Activated CD4-positive, alpha-beta T cell treated with anti-CD3 and anti-CD28 coated beads, Interleukin-2, amount 10 ng/mL, durations not matched to agents 7 days and 5 days (primary cell): Measurements from ENCODE around the gene RNU5B-1. TPM values are rescaled to one million over a fixed set of nuclear protein-coding genes. Genes with fewer than 3 reads are reported as not detected.

Experiments
- CTCF ChIA-PET: fragments of 350-600 bp; sonication (Branson Sonifier 250); formaldehyde crosslinking; loops from one replicate; lab custom pipeline; 2021; ENCODE audit warnings: antibody characterized with exemption; lab: Charles Lee
- POLR2A ChIA-PET: fragments of 350-600 bp; sonication (Branson Sonifier 250); formaldehyde crosslinking; loops from one replicate; lab custom pipeline; 2021; ENCODE audit warnings: antibody characterized with exemption; lab: Charles Lee
- DNase-seq: peaks from one replicate; pipeline ENCODE4 v3.0.0-alpha.2; 2020
- H3K27ac Mint-ChIP-seq: one replicate; pipeline ENCODE4 v1.8.0; 2021; ENCODE audit warnings: mild to moderate bottlenecking, moderate library complexity, mixed read lengths
- H3K27me3 Mint-ChIP-seq: one replicate; pipeline ENCODE4 v1.8.0; 2021; ENCODE audit warnings: mixed read lengths
- H3K36me3 Mint-ChIP-seq: one replicate; pipeline ENCODE4 v1.8.0; 2021; ENCODE audit warnings: low read depth, mixed read lengths
- H3K4me1 Mint-ChIP-seq: one replicate; pipeline ENCODE4 v1.8.0; 2021; ENCODE audit warnings: mixed read lengths
- H3K4me3 Mint-ChIP-seq: one replicate; pipeline ENCODE4 v1.8.0; 2021; ENCODE audit warnings: mild to moderate bottlenecking, moderate library complexity, mixed read lengths
- H3K9me3 Mint-ChIP-seq: one replicate; pipeline ENCODE4 v1.8.0; 2021; ENCODE audit warnings: mixed read lengths
- total RNA-seq, 2 experiments: library from RNA; stranded (reverse); gene quantifications; one replicate each; pipeline ENCODE4 v1.2.3, GENCODE V29; 2021

The RNU5B-1 gene
- total RNA-seq, 2 experiments from 2014 or later = 14.4 to 36.1 TPM

- Mint-ChIP-seq H3K4me1 (no peaks in the 10 kb centered on the region), H3K36me3 (no peaks in the 10 kb centered on the region), H3K9me3 (no peaks in the 10 kb centered on the region), H3K27me3 (peaks cover 4% of the 10 kb centered on the region), H3K27ac (no peak overlapping the region), H3K4me3 (no peak overlapping the region)
- CTCF ChIA-PET = interaction anchor here (0.7 to 1.4 kb wide), 3 partner anchors 20 to 132 kb away, joined by 3 to 4 read pairs (median 3); no protein-coding TSS in a partner anchor
- POLR2A ChIA-PET = no interaction called here
- no peak for DNase-seq
These were observed 8.0 kb downstream of the RNU5B-1 start for GRCh38 chr15:65312400-65312916.

GRCh38 chr15:65318870-65319356, 14.4 kb downstream of the RNU5B-1 start:
- Mint-ChIP-seq H3K4me1 (no peaks in the 10 kb centered on the region), H3K36me3 (no peaks in the 10 kb centered on the region), H3K27ac (no peak overlapping the region), H3K9me3 (no peaks in the 10 kb centered on the region), H3K4me3 (no peak overlapping the region), H3K27me3 (peaks cover 13% of the 10 kb centered on the region)
- DNase-seq = peak; percentile 79
- CTCF ChIA-PET = interaction anchor here (0.7 to 3.1 kb wide), 12 partner anchors 8 to 101 kb away, joined by 3 to 19 read pairs (median 4); no protein-coding TSS in a partner anchor
- POLR2A ChIA-PET = no interaction called here

DNA sequence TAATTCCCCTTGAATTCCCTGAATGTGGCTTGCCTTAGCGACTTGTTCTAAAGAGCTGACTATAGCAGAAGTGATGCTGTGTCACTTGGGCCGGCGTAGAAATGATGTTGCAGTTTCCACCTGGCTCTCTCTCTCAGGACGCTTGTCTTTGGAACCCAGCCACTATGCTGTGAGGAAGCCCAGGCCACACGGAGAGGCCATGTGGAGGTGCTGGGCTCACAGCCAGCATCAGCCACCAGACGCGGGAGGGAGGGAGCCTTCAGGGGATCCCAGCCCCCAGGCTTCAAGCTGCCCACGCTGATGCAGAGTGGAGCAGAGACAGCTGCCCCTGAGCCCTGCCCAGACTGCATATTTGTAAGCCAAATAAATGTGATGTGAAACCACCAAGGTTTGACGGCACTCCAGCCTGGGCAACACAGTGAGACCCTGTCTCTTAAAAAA, 18.6 kb downstream of the RNU5B-1 start:
- no peaks in the 10 kb centered on the region for H3K9me3 Mint-ChIP-seq
- ChIA-PET CTCF (interaction anchor here (0.5 to 4.1 kb wide), 3 partner anchors 59 to 195 kb away, joined by 3 to 16 read pairs (median 4); no protein-coding TSS in a partner anchor), POLR2A (interaction anchor here (1.1 kb wide), 1 partner anchor 19 kb away, joined by 4 read pairs; the partner anchor contains the start of gene RNU5B-1)
- H3K4me1 Mint-ChIP-seq = no peaks in the 10 kb centered on the region
- no peak for DNase-seq
- peaks cover 18% of the 10 kb centered on the region for H3K27me3 Mint-ChIP-seq
- H3K27ac Mint-ChIP-seq = no peak overlapping the region
- H3K36me3 Mint-ChIP-seq = no peaks in the 10 kb centered on the region
- no peak overlapping the region for H3K4me3 Mint-ChIP-seq

DNA sequence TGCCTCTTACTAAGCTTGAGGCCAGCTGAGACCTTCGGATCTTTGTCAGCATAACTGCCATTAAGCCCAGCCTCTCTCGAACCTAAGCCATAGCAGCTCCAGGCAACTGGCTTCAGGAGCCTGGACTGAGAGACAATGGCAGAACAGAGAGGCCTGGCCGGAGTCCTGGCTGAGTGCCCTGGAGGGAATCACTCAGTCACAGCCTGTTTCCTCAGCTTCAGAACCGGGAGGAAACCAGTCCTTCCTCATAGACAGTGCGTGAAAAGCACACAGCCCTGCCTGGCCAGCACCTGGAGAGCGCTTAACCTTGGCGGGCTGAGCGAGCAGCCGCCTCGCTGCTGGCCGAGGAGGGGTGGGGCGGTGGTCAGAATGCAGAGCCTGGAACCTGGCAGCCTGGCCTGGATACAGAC, 21.6 kb downstream of the RNU5B-1 start:
- Mint-ChIP-seq H3K4me1 (no peaks in the 10 kb centered on the region), H3K4me3 (no peak overlapping the region), H3K9me3 (no peaks in the 10 kb centered on the region), H3K27me3 (peaks cover 10% of the 10 kb centered on the region), H3K27ac (no peak overlapping the region), H3K36me3 (no peaks in the 10 kb centered on the region)
- CTCF ChIA-PET = interaction anchor here (1.5 kb wide), 1 partner anchor 59 kb away, joined by 5 read pairs; no protein-coding TSS in a partner anchor
- no peak for DNase-seq
- POLR2A ChIA-PET = no interaction called here

DNA sequence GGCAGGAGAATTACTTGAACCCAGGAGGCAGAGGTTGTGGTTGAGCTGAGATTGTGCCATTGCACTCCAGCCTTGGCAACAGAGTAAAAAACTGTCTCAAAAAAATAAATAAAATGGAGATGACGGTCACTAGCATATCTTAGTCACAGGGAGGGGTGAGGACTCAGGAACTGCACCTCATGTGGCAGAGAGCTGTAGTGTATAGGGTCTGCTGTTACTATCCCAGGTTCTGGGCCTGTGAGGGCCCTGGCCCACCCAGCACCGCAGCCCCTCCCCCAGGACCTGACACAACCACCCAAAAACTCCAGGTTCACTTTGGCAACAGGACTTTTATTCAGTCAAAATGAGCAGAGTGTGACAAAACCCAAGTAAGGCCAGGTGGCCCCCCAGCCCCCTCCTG, 22.3 kb downstream of the RNU5B-1 start:
- Mint-ChIP-seq H3K27ac (no peak overlapping the region), H3K27me3 (peaks cover 5% of the 10 kb centered on the region), H3K9me3 (no peaks in the 10 kb centered on the region), H3K4me3 (no peak overlapping the region), H3K4me1 (no peaks in the 10 kb centered on the region), H3K36me3 (no peaks in the 10 kb centered on the region)
- CTCF ChIA-PET = interaction anchor here (0.7 to 1.0 kb wide), 3 partner anchors 8 to 41 kb away, joined by 3 read pairs; no protein-coding TSS in a partner anchor
- DNase-seq = no peak
- POLR2A ChIA-PET = no interaction called here

DNA sequence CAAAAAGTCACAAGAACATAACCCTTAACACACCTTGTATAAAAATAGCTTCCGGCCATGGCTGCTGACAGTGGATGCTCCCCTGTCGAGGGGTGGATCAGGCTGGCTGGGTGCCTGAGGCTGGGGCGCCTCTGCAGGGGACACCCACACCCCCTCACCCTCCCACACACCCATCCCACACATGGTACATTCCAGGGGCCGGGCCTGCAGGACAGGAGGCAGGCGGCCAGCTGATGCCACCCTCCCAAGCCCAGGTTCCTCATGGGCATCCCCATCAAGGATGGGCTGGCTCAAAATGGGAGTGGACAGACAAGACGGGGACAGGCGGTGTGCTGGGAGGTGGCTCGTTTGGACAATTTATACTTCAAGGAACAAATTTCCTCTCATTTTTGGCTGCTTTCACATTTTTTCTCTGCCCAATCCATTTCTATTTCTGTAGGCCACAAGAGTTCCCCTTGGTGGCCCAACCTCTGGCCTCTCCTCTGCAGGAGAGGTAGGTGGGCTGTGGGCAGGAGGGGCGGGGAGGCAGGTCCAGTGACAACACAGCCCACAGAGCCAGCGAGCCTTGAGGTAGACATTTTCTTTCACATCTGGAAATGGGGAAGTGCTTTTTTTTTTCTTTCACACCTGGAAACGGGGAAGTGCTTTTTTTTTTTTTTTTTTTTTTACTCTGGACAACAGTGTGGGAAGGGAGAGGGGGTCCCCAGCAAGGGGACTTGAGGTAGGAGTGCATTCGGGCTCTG, 23.3 kb downstream of the RNU5B-1 start:
- Mint-ChIP-seq H3K4me3 (no peak overlapping the region), H3K27me3 (peaks cover 5% of the 10 kb centered on the region), H3K36me3 (no peaks in the 10 kb centered on the region), H3K9me3 (no peaks in the 10 kb centered on the region), H3K4me1 (no peaks in the 10 kb centered on the region), H3K27ac (no peak overlapping the region)
- ChIA-PET CTCF (interaction anchor here (0.5 to 1.0 kb wide), 5 partner anchors 9 to 243 kb away, joined by 3 read pairs; no protein-coding TSS in a partner anchor), POLR2A (no interaction called here)
- no peak for DNase-seq

DNA sequence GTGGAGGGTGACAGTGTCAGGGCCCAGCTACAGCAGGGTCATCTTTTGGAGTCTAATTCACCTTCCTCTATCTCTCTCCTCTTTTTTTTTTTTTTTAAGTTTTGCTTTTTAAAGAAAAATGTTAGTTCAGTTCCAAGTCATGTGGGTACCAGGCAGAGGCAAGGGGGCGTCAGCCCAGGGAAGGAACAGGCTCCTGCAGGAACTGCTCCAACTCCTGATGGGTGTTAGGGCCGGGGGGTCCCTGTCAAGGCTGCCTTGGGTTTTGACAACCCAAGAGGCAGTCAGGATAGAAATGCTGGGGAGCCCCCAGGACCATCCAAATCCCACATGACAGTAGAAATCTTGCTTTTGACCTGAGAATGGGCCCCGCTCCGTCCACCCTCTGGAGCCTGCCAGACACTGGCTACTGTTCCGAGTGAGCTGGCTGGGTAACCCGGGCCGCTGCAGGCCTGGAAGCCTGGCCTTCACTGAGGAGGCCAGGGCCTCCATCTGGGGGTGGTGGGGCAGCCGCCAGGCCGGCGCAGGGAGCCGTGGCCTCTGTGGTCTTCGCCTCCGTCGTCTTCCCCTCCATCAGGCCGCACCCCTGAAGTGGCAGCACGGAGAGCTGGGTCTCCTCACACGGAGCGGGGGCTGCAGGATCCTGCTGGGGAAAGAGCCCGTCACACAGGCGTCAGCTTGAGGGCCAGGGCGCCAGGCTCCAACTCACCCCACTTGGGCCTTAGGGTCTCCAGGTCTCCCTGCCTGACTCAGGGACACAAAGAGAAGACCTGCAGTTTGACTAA, 24.2 kb downstream of the RNU5B-1 start:
- Mint-ChIP-seq H3K9me3 (no peaks in the 10 kb centered on the region), H3K4me3 (no peak overlapping the region), H3K4me1 (no peaks in the 10 kb centered on the region), H3K27ac (no peak overlapping the region), H3K27me3 (peaks cover 5% of the 10 kb centered on the region), H3K36me3 (no peaks in the 10 kb centered on the region)
- ChIA-PET CTCF (interaction anchor here (0.5 to 1.2 kb wide), 4 partner anchors 8 to 244 kb away, joined by 3 to 4 read pairs (median 3); no protein-coding TSS in a partner anchor), POLR2A (no interaction called here)
- no peak for DNase-seq

- no peak overlapping the region for H3K4me3 Mint-ChIP-seq
- ChIA-PET CTCF (interaction anchor here (1.2 kb wide), 1 partner anchor 9 kb away, joined by 4 read pairs; no protein-coding TSS in a partner anchor), POLR2A (no interaction called here)
- H3K36me3 Mint-ChIP-seq = no peaks in the 10 kb centered on the region
- no peak overlapping the region for H3K27ac Mint-ChIP-seq
- peaks cover 5% of the 10 kb centered on the region for H3K27me3 Mint-ChIP-seq
- H3K9me3 Mint-ChIP-seq = no peaks in the 10 kb centered on the region
- DNase-seq = no peak
- no peaks in the 10 kb centered on the region for H3K4me1 Mint-ChIP-seq
These were observed 25.0 kb downstream of the RNU5B-1 start for GRCh38 chr15:65329288-65329983.

DNA sequence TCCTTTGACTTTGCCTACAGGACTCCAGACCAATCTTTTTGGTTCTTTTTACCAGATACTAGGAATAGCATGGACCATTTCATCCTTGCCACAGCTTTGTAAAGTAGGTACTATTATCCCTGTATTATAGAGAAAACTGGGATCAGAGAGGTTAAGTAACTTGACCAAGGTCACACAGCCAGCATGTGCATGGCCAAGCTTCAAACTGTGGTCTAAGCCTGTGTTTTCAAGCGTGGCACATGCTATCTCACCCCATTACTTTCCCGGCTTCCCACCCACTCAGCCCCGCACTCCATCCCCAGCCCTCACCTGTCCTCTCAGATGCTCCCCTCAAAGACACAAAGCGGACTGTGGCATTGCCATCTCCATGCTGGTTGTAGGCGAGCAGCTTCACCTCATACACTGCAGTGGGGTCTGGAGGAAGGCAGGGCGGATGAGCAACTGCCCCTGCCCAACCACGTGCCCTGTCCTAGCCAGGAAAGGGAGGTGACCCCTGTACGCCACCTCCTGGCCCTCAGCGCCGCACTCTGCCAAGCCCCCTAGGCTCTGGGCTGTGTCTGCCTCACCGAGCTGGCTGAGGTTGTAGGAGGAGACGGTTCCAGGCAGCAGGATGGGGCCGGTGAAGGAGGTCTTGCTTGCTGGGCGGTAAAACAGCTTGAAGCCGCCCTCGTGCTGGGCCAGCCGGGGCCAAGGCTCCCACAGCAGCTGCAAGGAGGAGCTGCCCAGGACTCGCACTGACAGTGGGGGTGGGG, 25.7 kb downstream of the RNU5B-1 start:
- Mint-ChIP-seq H3K27me3 (peaks cover 5% of the 10 kb centered on the region), H3K4me1 (no peaks in the 10 kb centered on the region), H3K4me3 (no peak overlapping the region), H3K9me3 (no peaks in the 10 kb centered on the region), H3K27ac (no peak overlapping the region), H3K36me3 (no peaks in the 10 kb centered on the region)
- POLR2A ChIA-PET = no interaction called here
- DNase-seq = no peak
- CTCF ChIA-PET = interaction anchor here (1.2 kb wide), 2 partner anchors 9 to 56 kb away, joined by 3 to 4 read pairs; no protein-coding TSS in a partner anchor

- no peaks in the 10 kb centered on the region for H3K4me1 Mint-ChIP-seq
- POLR2A ChIA-PET = no interaction called here
- H3K4me3 Mint-ChIP-seq = no peak overlapping the region
- no peaks in the 10 kb centered on the region for H3K9me3 Mint-ChIP-seq
- no peak for DNase-seq
- H3K27me3 Mint-ChIP-seq = peaks cover 3% of the 10 kb centered on the region
- CTCF ChIA-PET = interaction anchor here (1.0 to 1.2 kb wide), 2 partner anchors 12 to 55 kb away, joined by 3 to 4 read pairs; no protein-coding TSS in a partner anchor
- H3K27ac Mint-ChIP-seq = no peak overlapping the region
- no peaks in the 10 kb centered on the region for H3K36me3 Mint-ChIP-seq
These were observed 26.6 kb downstream of the RNU5B-1 start for GRCh38 chr15:65330934-65331645.

DNA sequence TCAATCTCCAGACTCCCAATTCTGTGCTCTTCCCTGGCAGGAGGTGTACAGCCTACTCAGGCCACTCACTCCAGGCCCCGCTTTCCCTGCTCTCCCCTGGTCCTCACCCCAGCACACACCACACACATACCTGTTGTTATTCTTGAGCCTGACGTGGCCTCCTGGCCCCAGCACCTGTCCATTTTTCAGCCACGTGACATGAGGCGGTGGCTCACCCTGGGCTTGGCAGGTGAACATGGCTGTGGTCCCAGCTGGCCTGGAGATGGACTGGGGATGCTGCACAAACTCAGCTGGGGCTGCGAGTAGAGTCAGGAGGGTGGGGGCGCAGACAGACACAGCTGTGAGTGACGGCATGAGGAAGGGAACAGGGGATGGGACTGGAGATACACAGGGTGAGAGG, 27.3 kb downstream of the RNU5B-1 start:
- no peak overlapping the region for H3K27ac Mint-ChIP-seq
- CTCF ChIA-PET = interaction anchor here (1.0 to 1.1 kb wide), 2 partner anchors 13 to 19 kb away, joined by 3 to 4 read pairs; no protein-coding TSS in a partner anchor
- peaks cover 2% of the 10 kb centered on the region for H3K27me3 Mint-ChIP-seq
- H3K4me1 Mint-ChIP-seq = no peaks in the 10 kb centered on the region
- no peaks in the 10 kb centered on the region for H3K36me3 Mint-ChIP-seq
- no peaks in the 10 kb centered on the region for H3K9me3 Mint-ChIP-seq
- no peak overlapping the region for H3K4me3 Mint-ChIP-seq
- POLR2A ChIA-PET = no interaction called here
- no peak for DNase-seq
